HG03039 (cell line): Measurements from ENCODE around the gene AKAP8L.

Experiments used
- ATAC-seq: cut with Tn5 transposase; IDR thresholded peaks from one replicate; pipeline ENCODE4 v1.9.1; 2021; ENCODE audit warnings: mild to moderate bottlenecking, moderate library complexity; ENCODE audit not compliant: unreplicated experiment

AKAP8L gene, protein sequence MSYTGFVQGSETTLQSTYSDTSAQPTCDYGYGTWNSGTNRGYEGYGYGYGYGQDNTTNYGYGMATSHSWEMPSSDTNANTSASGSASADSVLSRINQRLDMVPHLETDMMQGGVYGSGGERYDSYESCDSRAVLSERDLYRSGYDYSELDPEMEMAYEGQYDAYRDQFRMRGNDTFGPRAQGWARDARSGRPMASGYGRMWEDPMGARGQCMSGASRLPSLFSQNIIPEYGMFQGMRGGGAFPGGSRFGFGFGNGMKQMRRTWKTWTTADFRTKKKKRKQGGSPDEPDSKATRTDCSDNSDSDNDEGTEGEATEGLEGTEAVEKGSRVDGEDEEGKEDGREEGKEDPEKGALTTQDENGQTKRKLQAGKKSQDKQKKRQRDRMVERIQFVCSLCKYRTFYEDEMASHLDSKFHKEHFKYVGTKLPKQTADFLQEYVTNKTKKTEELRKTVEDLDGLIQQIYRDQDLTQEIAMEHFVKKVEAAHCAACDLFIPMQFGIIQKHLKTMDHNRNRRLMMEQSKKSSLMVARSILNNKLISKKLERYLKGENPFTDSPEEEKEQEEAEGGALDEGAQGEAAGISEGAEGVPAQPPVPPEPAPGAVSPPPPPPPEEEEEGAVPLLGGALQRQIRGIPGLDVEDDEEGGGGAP

DNA sequence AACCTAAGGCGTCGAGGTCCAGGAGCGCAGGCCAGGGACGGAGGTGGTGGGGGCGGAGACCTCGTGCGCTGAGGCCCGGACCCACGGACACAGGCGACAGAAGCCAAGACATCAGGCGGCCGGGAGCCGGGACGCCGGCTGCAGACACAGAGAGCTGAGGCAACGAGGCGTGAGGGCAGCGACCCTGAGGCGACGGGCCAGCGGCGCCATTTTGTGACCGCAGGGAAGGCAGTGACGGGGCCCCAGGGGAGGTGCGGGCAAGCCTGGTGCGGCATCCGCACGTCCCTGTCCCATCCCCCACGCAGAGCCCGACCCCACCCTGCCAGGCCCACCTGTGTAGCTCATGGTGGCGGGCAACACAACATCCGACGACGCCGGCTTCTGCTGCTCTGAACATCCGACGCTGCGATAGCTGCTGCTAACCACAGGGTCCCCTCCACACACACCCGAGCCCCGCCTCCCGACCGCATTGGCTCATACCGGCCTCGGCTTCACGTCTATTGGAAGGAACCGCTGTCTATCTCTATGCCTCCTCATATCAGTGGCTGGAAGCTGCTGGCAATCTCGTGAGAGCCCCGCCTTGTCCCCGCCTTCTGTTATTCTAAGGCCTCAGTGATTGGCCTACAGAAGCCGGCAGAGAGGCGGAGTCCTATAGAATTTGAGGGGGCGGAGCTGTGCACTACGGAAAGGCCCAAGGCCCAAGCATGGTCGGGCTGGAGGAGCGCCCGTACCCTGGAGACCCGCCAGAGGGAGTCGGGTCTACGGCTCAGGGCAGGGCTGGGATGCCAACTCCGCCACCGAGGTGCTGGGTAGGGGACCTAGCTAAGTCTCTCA lies at the start of gene AKAP8L:
Gene AKAP8L (minus strand): TSS at position 410 of the 834 bp plus-strand sequence. CDS start 65 bp downstream, at position 345.
- ATAC-seq: peak; percentile 91

DNA sequence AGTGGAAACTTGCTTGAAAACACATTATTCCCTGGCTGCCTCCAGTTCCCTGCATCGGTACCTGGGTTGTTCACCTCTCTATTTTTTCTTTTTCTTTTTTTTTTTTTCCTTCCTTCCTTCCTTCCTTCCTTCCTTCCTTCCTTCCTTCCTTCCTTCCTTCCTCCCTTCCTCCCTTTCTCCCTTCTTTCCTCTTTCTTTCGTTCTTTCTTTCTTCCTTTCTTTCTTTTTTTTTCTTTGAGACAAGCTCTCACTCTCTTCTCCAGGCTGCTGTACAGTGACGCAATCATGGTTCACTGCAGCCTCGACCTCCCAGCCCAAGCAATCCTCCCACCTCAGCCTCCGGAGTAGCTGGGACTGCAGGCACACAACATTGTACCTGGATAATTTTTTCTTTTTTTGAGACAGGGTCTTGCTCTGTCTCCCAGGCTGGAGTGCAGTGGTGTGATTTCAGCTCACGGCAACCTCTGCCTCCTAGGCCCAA lies 49.0 kb upstream of the AKAP8L start:
- no peak for ATAC-seq

DNA sequence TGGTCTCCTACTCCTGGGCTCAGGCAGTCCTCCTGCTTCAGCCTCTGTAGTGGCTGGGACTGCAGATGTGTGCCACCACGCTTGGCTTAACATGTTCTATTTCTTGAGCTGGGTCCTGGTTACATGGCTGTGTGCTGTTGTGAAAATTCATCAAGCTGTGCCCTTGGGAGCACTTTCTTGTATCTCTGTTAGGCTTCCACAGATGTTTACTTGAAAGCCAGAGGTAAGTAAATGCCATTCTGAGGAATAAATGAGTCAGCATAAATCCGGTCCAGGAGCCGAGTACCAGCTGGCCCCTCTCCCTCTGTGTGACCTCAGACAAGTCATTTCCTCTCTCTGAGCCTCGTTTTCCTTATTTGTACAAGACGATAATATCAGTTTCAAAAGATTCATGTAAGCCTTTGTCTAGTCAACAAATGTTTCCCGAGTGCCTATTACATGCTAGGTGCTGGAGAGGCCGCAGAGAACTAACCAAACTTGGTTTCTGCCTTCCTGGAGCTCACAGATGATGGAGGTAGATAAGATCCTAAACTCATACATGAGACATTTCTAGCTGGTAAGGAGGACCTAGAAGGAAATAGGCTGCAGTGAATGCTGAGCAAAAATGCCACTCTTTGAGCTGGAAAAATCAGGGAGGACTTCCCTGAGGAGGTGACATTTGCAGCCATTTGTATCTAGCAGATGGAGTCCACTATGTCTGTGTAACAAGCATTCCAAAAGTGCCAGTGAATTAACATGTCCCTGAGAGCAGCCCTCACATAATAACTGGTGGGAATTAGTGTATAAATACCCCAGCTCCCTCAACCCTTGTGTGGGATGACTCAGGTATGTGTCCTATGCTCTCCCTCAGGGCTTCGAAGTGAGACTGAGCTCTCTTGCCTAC lies 48.3 kb upstream of the AKAP8L start:
- no peak for ATAC-seq

DNA sequence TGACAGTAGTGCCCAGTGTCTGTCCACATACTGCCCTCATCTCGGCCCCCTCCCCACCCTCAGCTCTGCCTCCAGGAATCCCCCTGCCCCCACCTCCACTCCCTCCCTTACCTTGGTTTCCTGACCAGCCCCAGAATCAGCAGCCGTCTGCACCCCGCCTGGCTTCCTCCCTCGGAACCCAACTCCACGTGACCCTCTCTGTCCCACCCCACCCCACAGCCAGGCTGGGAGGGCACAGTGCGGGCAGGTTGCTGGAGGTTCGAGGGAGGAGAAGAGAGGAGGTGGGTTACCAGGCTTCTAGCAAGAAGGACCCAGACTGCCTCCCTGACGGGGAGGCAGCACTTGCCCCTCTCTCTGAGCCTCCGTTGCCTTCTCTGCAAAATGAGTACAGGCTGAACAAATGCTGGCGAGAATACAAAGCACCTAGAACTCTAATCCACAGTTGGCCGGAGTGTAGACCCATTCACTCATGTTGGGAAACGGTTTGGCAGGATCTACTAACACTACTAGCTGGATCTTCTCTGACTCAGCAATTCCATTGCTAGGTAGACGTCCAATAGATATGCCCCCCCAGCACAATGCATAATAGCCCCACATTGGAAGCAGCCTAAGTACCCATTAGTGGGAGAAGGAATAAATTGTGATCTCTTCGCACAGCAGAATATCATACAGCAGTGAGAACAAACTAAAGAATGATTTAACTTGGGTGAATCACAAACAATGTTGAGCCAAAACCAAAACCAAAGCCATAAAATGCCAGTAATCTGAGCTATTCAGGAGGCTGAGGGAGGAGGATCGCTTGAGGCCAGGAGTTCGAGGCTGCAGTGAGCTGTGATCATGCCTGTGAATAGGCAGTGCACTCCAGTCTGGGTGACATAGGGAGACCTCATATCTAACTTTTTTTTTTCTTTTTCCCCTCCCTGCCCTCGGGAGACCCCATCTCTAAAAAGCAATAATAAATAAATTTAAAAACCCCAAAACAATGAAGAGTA lies 45.9 kb upstream of the AKAP8L start, which contains the start of gene RASAL3:
Gene RASAL3 (minus strand): TSS at position 151 of the 992 bp plus-strand sequence. CDS start 186 bp downstream, outside the sequence.
- ATAC-seq: peak; percentile 37

DNA sequence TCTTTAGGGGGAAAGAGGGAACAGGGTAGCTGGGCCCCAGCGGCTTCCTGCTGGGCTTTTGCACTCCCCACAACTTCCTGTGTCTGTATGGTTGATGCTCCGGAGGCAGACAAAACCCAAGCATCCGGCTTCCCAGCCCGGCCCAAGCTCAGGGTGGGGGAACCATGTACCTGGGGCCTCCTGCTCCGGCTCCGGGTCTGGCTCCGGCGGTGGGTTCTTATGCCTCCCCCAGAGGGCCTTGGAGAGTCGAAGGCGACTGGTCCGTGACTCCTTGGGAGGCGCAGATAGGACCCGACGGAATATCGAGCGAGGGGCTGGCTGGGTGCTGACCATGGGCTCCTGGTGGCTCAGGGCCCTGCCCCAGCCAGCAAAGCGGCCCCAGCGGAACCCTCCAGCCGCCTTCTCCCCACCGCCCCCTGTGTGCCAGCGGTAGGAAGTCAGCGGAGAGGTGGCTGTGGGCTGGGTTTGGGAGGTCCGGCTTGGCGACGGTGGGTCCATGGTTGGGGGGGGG lies 45.1 kb upstream of the AKAP8L start:
- peak; percentile 37 for ATAC-seq

DNA sequence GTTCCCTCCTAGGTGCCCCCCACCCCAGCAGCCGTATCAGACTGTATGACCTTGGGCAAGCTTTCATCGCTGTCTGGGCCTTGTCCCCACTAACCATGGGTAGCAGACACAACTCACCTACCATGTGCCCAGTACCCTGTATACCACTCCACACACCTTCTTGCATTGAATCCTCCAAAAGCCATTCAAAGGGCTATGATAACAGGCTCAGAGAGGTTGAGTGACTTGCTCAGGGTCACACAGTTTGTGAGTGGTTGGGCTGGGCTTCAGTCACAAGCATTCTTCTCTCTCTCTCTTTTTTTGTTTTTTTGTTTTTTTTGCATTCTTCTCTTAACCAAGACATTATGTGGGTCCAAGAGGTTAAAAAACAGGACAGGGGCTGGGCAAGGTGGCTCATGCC lies 42.9 kb upstream of the AKAP8L start:
- ATAC-seq: no peak

DNA sequence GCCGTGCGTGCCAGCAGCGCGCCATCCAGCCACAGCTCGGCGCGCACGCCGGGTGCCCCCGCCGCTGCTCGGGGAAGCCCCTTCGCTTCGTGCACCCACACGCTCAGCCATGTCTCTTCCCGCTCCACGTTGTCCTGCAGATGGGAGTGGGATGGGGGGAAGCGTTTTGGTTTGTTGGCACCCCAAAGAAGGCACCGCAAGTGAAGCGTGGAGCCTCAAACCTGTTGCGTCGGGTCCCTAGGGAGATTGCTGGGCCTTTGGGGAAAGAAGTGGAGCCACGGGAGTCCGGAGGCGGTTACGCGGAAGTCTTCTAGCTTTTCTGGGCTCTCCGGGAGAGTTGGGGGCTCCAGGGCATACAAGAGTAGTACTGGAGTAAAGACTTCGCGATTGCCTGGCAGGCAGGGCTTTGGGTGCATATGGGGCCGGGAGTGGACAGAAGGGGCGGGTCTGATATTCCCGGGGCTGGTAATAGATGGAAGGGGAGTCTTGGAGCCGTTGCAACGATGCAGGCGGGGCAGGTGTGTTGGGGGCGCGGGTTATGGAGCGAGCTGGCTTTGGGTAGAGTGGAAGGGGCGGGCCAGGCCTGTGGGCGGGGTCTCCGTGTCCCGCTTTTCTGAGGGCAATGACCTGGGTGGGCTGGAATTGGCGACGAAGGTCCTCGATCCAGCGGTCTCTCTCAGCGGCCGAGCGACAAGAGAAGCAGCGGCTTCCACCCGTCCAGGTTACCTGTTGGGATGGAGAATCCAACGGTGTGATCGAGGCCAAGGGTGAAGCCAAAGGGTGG lies 39.1 kb upstream of the AKAP8L start:
- ATAC-seq: no peak

DNA sequence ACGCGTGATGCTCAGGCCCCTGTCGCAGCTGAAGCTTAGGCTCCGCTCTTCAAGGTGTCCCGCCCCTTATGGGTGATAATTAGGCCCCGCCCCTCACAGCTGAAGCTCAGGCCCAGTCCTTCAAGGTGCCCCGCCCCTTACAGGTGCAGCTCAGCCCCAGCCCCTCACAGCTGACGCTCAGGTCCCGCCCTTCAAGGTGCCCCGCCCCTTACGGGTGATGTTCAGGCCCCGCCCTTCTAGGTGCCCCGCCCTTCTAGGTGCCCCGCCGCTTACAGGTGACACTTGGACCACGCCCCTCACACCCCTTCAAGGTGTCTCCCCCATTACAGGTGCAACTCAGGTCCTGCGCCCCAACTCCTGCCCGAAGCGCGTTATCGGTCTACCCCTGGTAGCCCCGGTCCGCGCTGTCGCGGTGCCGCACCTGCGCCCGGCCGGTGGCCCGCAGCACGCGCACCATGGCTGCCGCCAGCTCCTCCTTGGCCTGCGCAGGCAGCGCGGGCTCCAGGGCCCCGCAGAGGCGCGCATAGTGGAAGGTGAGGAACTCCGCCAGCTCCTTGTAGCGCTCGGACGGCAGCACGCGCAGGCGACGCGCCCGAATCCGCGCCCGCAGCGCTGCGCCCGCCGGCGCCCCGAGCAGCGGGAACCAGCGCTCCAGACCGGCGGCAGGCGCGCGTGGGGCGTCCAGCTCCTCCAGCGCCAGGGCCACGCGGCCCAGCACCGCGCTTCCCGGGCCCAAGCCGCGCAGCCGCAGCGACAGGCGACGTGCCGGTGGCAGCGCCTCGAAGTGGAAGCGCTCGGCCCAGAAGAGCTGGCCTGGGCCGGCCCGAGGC lies 38.3 kb upstream of the AKAP8L start:
- ATAC-seq: no peak

DNA sequence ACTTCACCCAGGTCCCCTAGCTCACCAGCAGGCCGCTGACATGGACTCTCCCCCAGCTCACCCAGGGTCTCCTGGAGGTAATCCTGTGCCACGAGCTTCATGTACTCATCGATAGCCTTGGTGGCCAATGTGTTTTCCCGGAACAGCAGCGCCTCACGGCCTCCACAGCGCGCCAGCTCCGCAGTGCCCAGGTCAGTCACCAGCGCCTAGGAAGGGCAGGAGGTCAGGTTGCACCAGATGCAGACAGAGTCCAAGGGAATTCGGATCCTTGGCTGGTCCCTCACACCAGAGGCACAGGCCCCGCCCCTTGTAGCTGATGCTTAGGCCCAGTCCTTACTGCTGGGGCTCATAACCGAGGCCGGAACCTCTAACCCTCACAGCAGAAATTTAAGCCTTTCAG lies 37.7 kb upstream of the AKAP8L start:
- ATAC-seq: no peak

DNA sequence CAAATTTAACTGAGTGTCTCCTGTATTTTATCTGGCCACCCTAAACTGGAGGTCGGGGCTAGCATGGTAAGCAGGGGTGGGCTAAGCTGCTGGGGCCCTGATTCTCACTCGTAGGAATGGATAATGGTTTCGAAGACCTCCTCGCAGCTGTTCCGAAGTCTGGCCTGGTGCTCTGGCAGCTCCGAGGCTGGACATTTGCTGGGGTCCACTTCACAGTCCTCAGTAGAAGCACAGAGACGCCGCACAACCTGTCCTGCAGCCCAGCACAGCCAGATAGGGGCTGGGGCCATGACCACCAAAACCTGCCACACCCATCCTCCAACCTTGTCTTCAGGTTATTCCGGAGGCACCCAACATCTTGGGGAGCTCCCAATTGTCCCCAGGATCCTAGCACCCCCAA lies 37.2 kb upstream of the AKAP8L start:
- no peak for ATAC-seq

DNA sequence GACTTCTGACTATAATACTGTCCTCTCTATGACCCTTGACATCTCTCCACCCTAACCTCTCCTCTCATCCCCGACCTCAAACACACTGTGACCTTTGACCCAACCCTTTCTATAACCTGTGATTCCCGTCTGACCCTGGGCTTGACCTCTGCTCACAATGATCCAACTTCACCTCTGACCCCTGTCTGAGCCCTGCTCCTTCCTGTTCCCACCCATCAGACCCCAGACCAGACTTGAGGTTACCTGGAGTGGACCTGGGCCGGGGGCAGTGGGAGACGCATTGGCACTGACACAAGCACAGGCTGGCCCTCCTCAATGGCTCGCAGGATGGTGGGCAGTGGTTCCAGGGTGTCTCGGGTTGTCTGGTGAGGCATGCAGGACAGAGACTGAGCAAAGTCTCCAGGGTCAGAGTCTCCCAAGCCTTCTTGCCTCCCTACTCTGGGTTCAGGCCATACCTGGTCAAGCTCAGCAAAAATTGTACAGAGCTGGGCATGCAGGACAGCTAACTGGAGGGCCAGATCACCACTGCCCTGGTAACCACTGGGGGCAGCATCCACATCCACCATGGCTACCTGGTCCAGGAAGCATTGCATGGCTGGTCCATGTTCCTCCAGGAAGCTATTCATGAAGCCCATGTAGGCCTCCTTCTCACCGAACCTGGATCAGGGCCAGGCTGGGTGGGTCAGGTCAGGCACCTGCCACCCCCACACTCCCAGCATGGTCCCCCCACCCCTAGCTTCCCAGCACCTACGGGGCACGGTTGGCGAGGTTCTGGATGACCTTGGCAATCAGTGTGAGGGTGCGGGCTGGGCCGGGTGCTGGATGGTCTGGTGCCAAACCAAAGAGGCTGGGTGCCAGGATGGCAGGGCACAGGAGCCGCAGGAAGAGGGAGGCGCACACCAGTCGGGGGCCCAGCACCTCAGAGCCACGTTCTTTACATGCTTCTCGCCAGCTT lies 35.4 kb upstream of the AKAP8L start:
- no peak for ATAC-seq

DNA sequence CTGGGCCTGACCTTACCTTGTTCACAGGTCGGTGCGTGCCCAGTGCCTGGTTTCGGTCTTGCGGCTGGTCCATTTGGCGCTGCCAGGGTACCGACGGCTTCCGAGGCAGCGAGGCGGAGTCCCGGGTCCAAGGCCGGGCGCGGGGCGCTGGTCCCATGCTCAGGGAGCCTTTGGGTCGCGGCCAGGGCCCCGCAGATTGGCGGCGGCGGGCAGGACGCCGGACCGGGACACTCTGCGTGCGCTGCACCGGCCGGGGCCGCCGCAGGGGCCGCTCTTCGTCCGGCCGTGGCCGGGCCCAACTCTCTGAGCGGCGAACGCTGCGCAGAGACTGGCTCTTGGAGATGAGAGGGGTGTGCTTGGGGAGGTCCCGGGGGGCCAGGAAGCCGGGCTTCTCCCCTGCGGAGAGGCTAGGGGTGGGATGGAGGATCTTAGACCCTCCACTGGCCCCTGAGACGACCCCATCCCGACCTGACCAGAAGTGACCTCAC lies 34.3 kb upstream of the AKAP8L start:
- ATAC-seq: no peak

DNA sequence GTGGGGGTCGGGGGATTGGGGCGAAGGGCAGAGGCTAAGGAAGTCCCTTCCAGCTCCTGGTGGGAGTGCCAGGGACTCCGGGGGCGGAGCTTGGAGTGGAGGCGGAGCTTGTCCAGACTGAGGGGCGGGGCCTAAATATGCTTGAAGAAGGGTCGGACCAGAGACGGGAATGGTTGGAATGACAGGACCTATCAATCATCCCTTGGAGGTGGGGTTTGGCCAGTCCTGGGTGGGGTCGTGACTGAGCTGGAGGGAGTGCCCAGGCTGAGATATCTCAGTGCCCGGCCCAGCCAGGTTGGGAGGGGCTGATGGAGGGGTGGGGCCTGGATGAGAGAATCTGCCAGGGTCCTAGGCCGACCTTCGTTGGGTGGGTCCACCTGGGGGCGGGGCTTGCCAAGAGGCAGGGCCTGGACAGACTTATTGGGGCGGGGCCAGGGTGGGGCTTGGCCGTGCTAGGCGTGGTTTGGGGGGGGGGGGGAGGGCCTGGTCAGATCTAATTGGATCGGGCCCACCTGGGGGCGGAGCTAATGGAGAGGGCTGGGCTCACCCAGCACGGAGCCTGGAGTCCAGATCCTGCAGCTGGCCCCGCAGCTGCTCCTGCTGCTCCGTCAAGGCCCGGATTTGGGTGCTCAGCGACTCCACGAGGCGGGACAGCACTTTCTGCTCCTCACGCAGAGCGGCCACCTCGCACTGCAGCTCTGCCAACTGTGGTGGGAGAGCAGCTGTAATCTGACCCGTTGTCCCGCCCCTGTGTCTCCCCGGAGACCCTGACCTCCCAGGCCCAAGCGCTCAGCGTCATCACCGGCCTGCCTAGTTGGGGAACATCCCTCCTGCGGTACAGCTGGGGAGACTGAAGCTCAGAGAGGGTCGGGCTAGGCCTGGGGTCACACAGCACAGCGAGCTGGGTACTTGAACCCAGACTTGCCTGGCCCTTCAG lies 33.6 kb upstream of the AKAP8L start:
- no peak for ATAC-seq

DNA sequence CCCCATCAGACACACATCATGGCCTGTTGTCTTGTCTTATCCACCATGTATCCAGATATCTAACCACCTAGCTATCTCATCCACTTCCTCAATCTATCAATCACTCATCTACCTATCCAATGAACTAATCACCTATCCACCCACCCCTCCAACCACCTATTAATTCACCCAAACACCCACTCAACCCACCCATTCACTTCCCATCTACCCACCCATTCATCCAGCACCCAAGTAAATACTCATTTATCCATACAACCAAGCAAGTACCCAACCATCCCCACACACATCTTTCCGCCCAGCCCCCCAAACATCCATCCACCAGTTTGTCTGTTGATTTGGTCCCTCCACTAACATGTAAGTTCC lies 31.7 kb upstream of the AKAP8L start:
- ATAC-seq: no peak
